Stimulated activated CD8-positive, alpha-beta memory T cell treated with anti-CD3 and anti-CD28 coated beads, Interleukin-4, amount 100 ng/mL, for 48 hours (primary cell): Measurements from ENCODE around the gene NLN.
"Not testable (repeated sequence)": the region's sequence is repeated elsewhere in the genome, so short reads cannot be mapped to it uniquely, and the experiment has no call there.

Experiments
- DNase-seq: peaks from one replicate; pipeline ENCODE4 v3.0.0-alpha.2; 2020

Gene NLN

GRCh38 chr5:65734196-65734775 lies 12.3 kb downstream of the NLN start:
- not testable (repeated sequence) for DNase-seq

- no peak for DNase-seq
Observed at GRCh38 chr5:65734921-65735320, 12.9 kb downstream of the NLN start.

GRCh38 chr5:65736011-65736410 lies 14.0 kb downstream of the NLN start:
- no peak for DNase-seq

GRCh38 chr5:65737842-65738241 lies 15.8 kb downstream of the NLN start:
- no peak for DNase-seq

- DNase-seq: no peak
Observed at GRCh38 chr5:65738305-65738704, 16.3 kb downstream of the NLN start.

- no peak for DNase-seq
Observed at GRCh38 chr5:65739162-65739561, 17.2 kb downstream of the NLN start.

GRCh38 chr5:65742565-65743231 lies 20.7 kb downstream of the NLN start:
- DNase-seq: no peak

GRCh38 chr5:65749221-65749844 lies 27.3 kb downstream of the NLN start:
- DNase-seq: no peak

- DNase-seq: no peak
Observed at GRCh38 chr5:65749956-65750355, 28.0 kb downstream of the NLN start.

- DNase-seq: no peak
Observed at GRCh38 chr5:65750938-65751337, 28.9 kb downstream of the NLN start.

GRCh38 chr5:65753189-65753588 lies 31.2 kb downstream of the NLN start:
- no peak for DNase-seq

GRCh38 chr5:65758546-65759144 lies 36.6 kb downstream of the NLN start:
- DNase-seq: no peak

- DNase-seq: no peak
Observed at GRCh38 chr5:65760504-65761275, 38.7 kb downstream of the NLN start.

GRCh38 chr5:65762234-65762633 lies 40.2 kb downstream of the NLN start:
- DNase-seq: no peak

GRCh38 chr5:65765582-65765981 lies 43.6 kb downstream of the NLN start:
- no peak for DNase-seq

GRCh38 chr5:65766175-65766574 lies 44.2 kb downstream of the NLN start:
- no peak for DNase-seq

GRCh38 chr5:65766781-65767180 lies 44.8 kb downstream of the NLN start:
- no peak for DNase-seq

GRCh38 chr5:65767565-65767964 lies 45.6 kb downstream of the NLN start:
- DNase-seq: no peak

- no peak for DNase-seq
Observed at GRCh38 chr5:65768723-65769346, 46.8 kb downstream of the NLN start.

GRCh38 chr5:65769539-65769938 lies 47.5 kb downstream of the NLN start:
- DNase-seq: no peak

GRCh38 chr5:65771266-65771665 lies 49.3 kb downstream of the NLN start:
- DNase-seq: no peak

GRCh38 chr5:65772963-65773362 lies 51.0 kb downstream of the NLN start:
- not testable (repeated sequence) for DNase-seq

GRCh38 chr5:65774346-65774745 lies 52.3 kb downstream of the NLN start:
- no peak for DNase-seq
